Keratinocyte (primary cell): Measurements from ENCODE around the gene DOK4. TPM values are rescaled to one million over a fixed set of nuclear protein-coding genes. Genes with fewer than 3 reads are reported as not detected.

ENCODE experiments used
- DNase-seq: peaks from one replicate; pipeline ENCODE4 v3.0.0-alpha.2; 2011; ENCODE audit warnings: low read depth, missing footprints, low spot score
- FAIRE-seq: peaks from 2 replicates; lab custom pipeline; 2011; peaks lifted over from hg19 to GRCh38; lab: Jason Lieb, UNC
- H2AFZ ChIP-seq: 2 replicates; pipeline ENCODE4 v1.6.0; 2012; ENCODE audit warnings: low read length, control low read depth, inconsistent platforms; ENCODE audit not compliant: control insufficient read depth
- H3K27ac ChIP-seq: 2 replicates; pipeline ENCODE4 v1.5.1; 2011; ENCODE audit warnings: low read length; ENCODE audit not compliant: control insufficient read depth, insufficient read depth
- H3K27me3 ChIP-seq: 3 replicates; pipeline ENCODE4 v1.6.0; 2011; ENCODE audit warnings: low read length; ENCODE audit not compliant: control insufficient read depth, insufficient read depth; ENCODE audit errors: extremely low read depth
- H3K36me3 ChIP-seq, 2 experiments: 2 replicates in 1 of 2; 3 replicates in 1 of 2; pipeline ENCODE4 v1.5.1; 2011; ENCODE audit warnings: low read length in 2 of 2, mild to moderate bottlenecking in 1 of 2; ENCODE audit not compliant: control insufficient read depth in 2 of 2, insufficient read depth in 2 of 2; ENCODE audit errors: extremely low read depth in 1 of 2
- H3K4me1 ChIP-seq: 3 replicates; pipeline ENCODE4 v1.5.1; 2011; ENCODE audit warnings: low read length; ENCODE audit not compliant: control insufficient read depth, insufficient read depth; ENCODE audit errors: extremely low read depth
- H3K4me2 ChIP-seq: 3 replicates; pipeline ENCODE4 v1.6.0; 2011; ENCODE audit warnings: low read depth, low read length; ENCODE audit not compliant: control insufficient read depth, insufficient read depth; ENCODE audit errors: extremely low read depth
- H3K4me3 ChIP-seq, 3 experiments: fragments of 200-600 bp in 1 of 3; sonication (generic) in 1 of 3; 2 replicates in 2 of 3; 3 replicates in 1 of 3; pipeline ENCODE4 v1.5.1; 2011 to 2016; ENCODE audit warnings: low read length in 3 of 3, mild to moderate bottlenecking in 3 of 3, control low read depth in 2 of 3, inconsistent platforms in 1 of 3, low read depth in 1 of 3, mixed read lengths in 1 of 3, mixed run types in 1 of 3, moderate library complexity in 1 of 3; ENCODE audit not compliant: control insufficient read depth in 2 of 3, insufficient read depth in 2 of 3; ENCODE audit errors: extremely low read depth in 1 of 3
- H3K79me2 ChIP-seq: 2 replicates; pipeline ENCODE4 v1.6.0; 2012; ENCODE audit warnings: low read length; ENCODE audit not compliant: control insufficient read depth, insufficient read depth
- H3K9ac ChIP-seq: 3 replicates; pipeline ENCODE4 v1.6.0; 2011; ENCODE audit warnings: low read length; ENCODE audit not compliant: control insufficient read depth, insufficient read depth; ENCODE audit errors: extremely low read depth
- H3K9me1 ChIP-seq: 3 replicates; pipeline ENCODE4 v1.6.0; 2011; ENCODE audit warnings: low read length; ENCODE audit not compliant: control insufficient read depth, insufficient read depth; ENCODE audit errors: extremely low read depth
- H3K9me3 ChIP-seq: 2 replicates; pipeline ENCODE4 v1.5.1; 2012; ENCODE audit warnings: low read depth, low read length; ENCODE audit not compliant: control insufficient read depth
- H4K20me1 ChIP-seq: 3 replicates; pipeline ENCODE4 v1.6.0; 2011; ENCODE audit warnings: low read length; ENCODE audit not compliant: control insufficient read depth, insufficient read depth; ENCODE audit errors: extremely low read depth
- EZH2 ChIP-seq: IDR thresholded peaks from one replicate; pipeline ENCODE4 v1.6.1; 2012; ENCODE audit warnings: inconsistent platforms, mild to moderate bottlenecking, low read length, moderate library complexity
- dilution Hi-C: fragments of 300-500 bp; cut with MboI; formaldehyde crosslinking; loops from one replicate; pipeline ENCODE4 v1.7.0; 2020; ENCODE audit warnings: low sequenced_read_pairs; ENCODE audit not compliant: extremely low pct_ligation_motif_present
- polyA plus RNA-seq, 5 experiments: library from polyadenylated mRNA; depleted of rRNA in 3 of 5; stranded (reverse) in 3 of 5; stranded (forward) in 1 of 5; unstranded in 1 of 5; fragments of >200 nt; gene quantifications; 1 replicate in 1 of 5; 2 replicates in 3 of 5; 3 replicates in 1 of 5; pipeline versions ENCODE4 v1.2.1 to v1.2.3, GENCODE V29; 2011 to 2012; ENCODE audit warnings: missing spikeins in 2 of 5, low read depth in 1 of 5, low replicate concordance in 1 of 5
- TF ChIP-seq, protein P1 (sequence below), 3 experiments: IDR thresholded peaks in 1 of 3; conservative IDR thresholded peaks in 1 of 3; optimal IDR thresholded peaks in 1 of 3; 2 replicates in 2 of 3; 3 replicates in 1 of 3; pipeline versions ENCODE3 to v1.5.1; 2011; ENCODE audit warnings: low read length in 3 of 3, mild to moderate bottlenecking in 3 of 3, moderate library complexity in 2 of 3, control low read depth in 1 of 3, inconsistent platforms in 1 of 3; ENCODE audit not compliant: insufficient read depth in 2 of 3; ENCODE audit errors: extremely low read depth in 1 of 3

DOK4 gene
- polyA plus RNA-seq, 1 donor (not counting 4 experiments of a cell fraction or from before 2014, with no cell fraction given) = 17.6 TPM

- Histone ChIP-seq H3K4me1 (peaks cover 17% of the 10 kb centered on the region), H3K4me2 (no peak overlapping the region), H3K79me2 (no peaks in the 10 kb centered on the region), H2AFZ (no peak overlapping the region), H3K4me3 (no peak overlapping the region), H3K36me3 (no peaks in the 10 kb centered on the region), H3K27me3 (no peaks in the 10 kb centered on the region), H3K9ac (no peak overlapping the region), H3K9me1 (no peaks in the 10 kb centered on the region), H3K9me3 (no peaks in the 10 kb centered on the region), H3K27ac (no peak overlapping the region), H4K20me1 (no peaks in the 10 kb centered on the region)
- TF ChIP-seq, protein P1, sequence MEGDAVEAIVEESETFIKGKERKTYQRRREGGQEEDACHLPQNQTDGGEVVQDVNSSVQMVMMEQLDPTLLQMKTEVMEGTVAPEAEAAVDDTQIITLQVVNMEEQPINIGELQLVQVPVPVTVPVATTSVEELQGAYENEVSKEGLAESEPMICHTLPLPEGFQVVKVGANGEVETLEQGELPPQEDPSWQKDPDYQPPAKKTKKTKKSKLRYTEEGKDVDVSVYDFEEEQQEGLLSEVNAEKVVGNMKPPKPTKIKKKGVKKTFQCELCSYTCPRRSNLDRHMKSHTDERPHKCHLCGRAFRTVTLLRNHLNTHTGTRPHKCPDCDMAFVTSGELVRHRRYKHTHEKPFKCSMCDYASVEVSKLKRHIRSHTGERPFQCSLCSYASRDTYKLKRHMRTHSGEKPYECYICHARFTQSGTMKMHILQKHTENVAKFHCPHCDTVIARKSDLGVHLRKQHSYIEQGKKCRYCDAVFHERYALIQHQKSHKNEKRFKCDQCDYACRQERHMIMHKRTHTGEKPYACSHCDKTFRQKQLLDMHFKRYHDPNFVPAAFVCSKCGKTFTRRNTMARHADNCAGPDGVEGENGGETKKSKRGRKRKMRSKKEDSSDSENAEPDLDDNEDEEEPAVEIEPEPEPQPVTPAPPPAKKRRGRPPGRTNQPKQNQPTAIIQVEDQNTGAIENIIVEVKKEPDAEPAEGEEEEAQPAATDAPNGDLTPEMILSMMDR (optimal IDR thresholded peaks at IDR 0.05 in 1 of 3, IDR thresholded peaks at IDR 0.05 in 1 of 3, conservative IDR thresholded peaks at IDR 0.05 in 1 of 3; ENCODE audit: extremely low read depth in 1 of 3, insufficient read depth in 2 of 3, low read length in 3 of 3) = no peak
- no peak for TF ChIP-seq EZH2
- dilution Hi-C loops = no loop called here
- no peak for DNase-seq
- no peak for FAIRE-seq
These were observed 45.5 kb upstream of the DOK4 start for GRCh38 chr16:57531635-57532265.

GRCh38 chr16:57531253-57531575 lies 44.9 kb upstream of the DOK4 start:
- H2AFZ ChIP-seq = no peak overlapping the region
- H3K4me1 ChIP-seq = peaks cover 17% of the 10 kb centered on the region
- no peaks in the 10 kb centered on the region for H3K36me3 ChIP-seq
- no peaks in the 10 kb centered on the region for H4K20me1 ChIP-seq
- DNase-seq = no peak
- no peaks in the 10 kb centered on the region for H3K9me3 ChIP-seq
- no peak overlapping the region for H3K4me2 ChIP-seq
- TF ChIP-seq, protein P1 (optimal IDR thresholded peaks at IDR 0.05 in 1 of 3, IDR thresholded peaks at IDR 0.05 in 1 of 3, conservative IDR thresholded peaks at IDR 0.05 in 1 of 3; ENCODE audit: extremely low read depth in 1 of 3, insufficient read depth in 2 of 3, low read length in 3 of 3) = no peak
- H3K27ac ChIP-seq = no peak overlapping the region
- no peaks in the 10 kb centered on the region for H3K79me2 ChIP-seq
- H3K9ac ChIP-seq = no peak overlapping the region
- no peaks in the 10 kb centered on the region for H3K9me1 ChIP-seq
- no peak for FAIRE-seq
- no peaks in the 10 kb centered on the region for H3K27me3 ChIP-seq
- no peak overlapping the region for H3K4me3 ChIP-seq
- dilution Hi-C loops = no loop called here
